KMS-11 (cell line): ENCODE results near the gene COLEC12.

Experiments
- H2AFZ ChIP-seq: fragments of 200-600 bp; sonication (generic); 2 replicates; pipeline ENCODE4 v1.6.1; 2016; ENCODE audit warnings: antibody characterized with exemption, mixed run types, low read depth
- H3K27ac ChIP-seq: fragments of 200-600 bp; sonication (generic); 2 replicates; pipeline ENCODE4 v1.6.1; 2016; ENCODE audit warnings: mild to moderate bottlenecking, mixed run types
- H3K27me3 ChIP-seq: fragments of 200-600 bp; sonication (generic); 2 replicates; pipeline ENCODE4 v1.6.1; 2017; ENCODE audit warnings: mild to moderate bottlenecking, low read depth, mixed run types, moderate library complexity; ENCODE audit not compliant: insufficient read depth
- H3K36me3 ChIP-seq: fragments of 200-600 bp; sonication (generic); 2 replicates; pipeline ENCODE4 v1.6.1; 2017; ENCODE audit warnings: mild to moderate bottlenecking, mixed run types; ENCODE audit not compliant: insufficient read depth
- H3K4me1 ChIP-seq: fragments of 200-600 bp; sonication (generic); 2 replicates; pipeline ENCODE4 v1.6.1; 2016; ENCODE audit warnings: mild to moderate bottlenecking, low read depth, mixed run types; ENCODE audit not compliant: poor library complexity, severe bottlenecking
- H3K4me2 ChIP-seq: fragments of 200-600 bp; sonication (generic); 2 replicates; pipeline ENCODE4 v1.7.0; 2016; ENCODE audit warnings: mild to moderate bottlenecking, mixed run types
- H3K4me3 ChIP-seq: fragments of 200-600 bp; sonication (generic); IDR thresholded peaks from 2 replicates; pipeline ENCODE4 v1.6.1; 2017; ENCODE audit warnings: low read depth, low read length, mixed read lengths; ENCODE audit not compliant: insufficient read depth
- H3K79me2 ChIP-seq: fragments of 200-600 bp; sonication (generic); 2 replicates; pipeline ENCODE4 v1.6.1; 2016; ENCODE audit warnings: low read depth, mixed run types; ENCODE audit not compliant: insufficient read depth
- H3K9ac ChIP-seq: fragments of 200-600 bp; sonication (generic); 2 replicates; pipeline ENCODE4 v1.6.1; 2016; ENCODE audit warnings: mild to moderate bottlenecking, mixed run types
- H4K20me1 ChIP-seq: fragments of 200-600 bp; sonication (generic); 2 replicates; pipeline ENCODE4 v1.6.1; 2016; ENCODE audit warnings: mild to moderate bottlenecking, mixed run types; ENCODE audit not compliant: insufficient read depth
- CTCF ChIP-seq: fragments of 200-600 bp; sonication (generic); conservative IDR thresholded peaks from 2 replicates; pipeline ENCODE4 v1.6.1; 2017; ENCODE audit warnings: low read depth, mild to moderate bottlenecking, antibody characterized with exemption, low read length, moderate library complexity, mixed read lengths

Gene COLEC12

GRCh38 chr18:492451-492850 is 8.1 kb downstream of the COLEC12 start:
- no peaks in the 10 kb centered on the region for H4K20me1 ChIP-seq
- peaks cover 3% of the 10 kb centered on the region for H3K4me1 ChIP-seq
- H3K27me3 ChIP-seq: no peaks in the 10 kb centered on the region
- H3K27ac ChIP-seq: no peak overlapping the region
- no peak overlapping the region for H3K4me2 ChIP-seq
- H3K9ac ChIP-seq: no peak overlapping the region
- H3K4me3 ChIP-seq: no peak overlapping the region
- H3K36me3 ChIP-seq: no peaks in the 10 kb centered on the region
- TF ChIP-seq CTCF: no peak
- no peaks in the 10 kb centered on the region for H3K79me2 ChIP-seq
- H2AFZ ChIP-seq: no peak overlapping the region

GRCh38 chr18:490624-491023 is 9.9 kb downstream of the COLEC12 start:
- no peak for TF ChIP-seq CTCF
- no peaks in the 10 kb centered on the region for H3K36me3 ChIP-seq
- H3K9ac ChIP-seq: no peak overlapping the region
- no peak overlapping the region for H3K27ac ChIP-seq
- no peak overlapping the region for H3K4me2 ChIP-seq
- no peaks in the 10 kb centered on the region for H4K20me1 ChIP-seq
- H3K79me2 ChIP-seq: no peaks in the 10 kb centered on the region
- peaks cover 3% of the 10 kb centered on the region for H3K4me1 ChIP-seq
- no peak overlapping the region for H3K4me3 ChIP-seq
- H3K27me3 ChIP-seq: no peaks in the 10 kb centered on the region
- H2AFZ ChIP-seq: no peak overlapping the region

DNA sequence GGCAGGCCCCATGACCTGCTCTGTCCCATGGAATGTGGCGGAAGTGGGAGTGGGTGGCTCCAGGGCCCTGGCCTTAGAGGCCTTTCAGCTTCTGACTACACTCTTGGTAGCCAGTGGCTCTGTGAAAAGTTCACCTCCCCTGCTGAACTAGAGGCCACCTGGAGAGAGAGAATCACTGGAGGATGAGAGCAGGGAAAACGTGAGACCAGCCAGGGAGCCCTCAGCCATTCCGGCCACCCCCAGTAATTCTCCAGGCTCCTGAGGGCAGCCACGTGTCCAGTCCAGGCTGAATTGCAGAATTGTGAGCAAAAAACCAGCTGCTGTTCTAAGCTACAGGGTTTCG is 10.5 kb downstream of the COLEC12 start:
- Histone ChIP-seq H4K20me1 (no peaks in the 10 kb centered on the region), H3K9ac (no peak overlapping the region), H3K27ac (no peak overlapping the region), H3K36me3 (no peaks in the 10 kb centered on the region), H3K4me2 (no peak overlapping the region), H3K27me3 (no peaks in the 10 kb centered on the region), H3K4me3 (no peak overlapping the region), H2AFZ (no peak overlapping the region), H3K79me2 (no peaks in the 10 kb centered on the region), H3K4me1 (peaks cover 3% of the 10 kb centered on the region)
- TF ChIP-seq CTCF: no peak

GRCh38 chr18:489244-490023 is 11.1 kb downstream of the COLEC12 start:
- no peak for TF ChIP-seq CTCF
- H3K4me1 ChIP-seq: peaks cover 2% of the 10 kb centered on the region
- H2AFZ ChIP-seq: no peak overlapping the region
- H4K20me1 ChIP-seq: no peaks in the 10 kb centered on the region
- H3K9ac ChIP-seq: no peak overlapping the region
- no peaks in the 10 kb centered on the region for H3K36me3 ChIP-seq
- no peaks in the 10 kb centered on the region for H3K27me3 ChIP-seq
- H3K79me2 ChIP-seq: no peaks in the 10 kb centered on the region
- H3K27ac ChIP-seq: no peak overlapping the region
- no peak overlapping the region for H3K4me2 ChIP-seq
- H3K4me3 ChIP-seq: no peak overlapping the region
